GM21619 (cell line): ENCODE data around the gene NRXN3.

Source experiments
- ATAC-seq: cut with Tn5 transposase; IDR thresholded peaks from one replicate; pipeline ENCODE4 v1.9.1; 2021; ENCODE audit not compliant: unreplicated experiment

Gene NRXN3

DNA sequence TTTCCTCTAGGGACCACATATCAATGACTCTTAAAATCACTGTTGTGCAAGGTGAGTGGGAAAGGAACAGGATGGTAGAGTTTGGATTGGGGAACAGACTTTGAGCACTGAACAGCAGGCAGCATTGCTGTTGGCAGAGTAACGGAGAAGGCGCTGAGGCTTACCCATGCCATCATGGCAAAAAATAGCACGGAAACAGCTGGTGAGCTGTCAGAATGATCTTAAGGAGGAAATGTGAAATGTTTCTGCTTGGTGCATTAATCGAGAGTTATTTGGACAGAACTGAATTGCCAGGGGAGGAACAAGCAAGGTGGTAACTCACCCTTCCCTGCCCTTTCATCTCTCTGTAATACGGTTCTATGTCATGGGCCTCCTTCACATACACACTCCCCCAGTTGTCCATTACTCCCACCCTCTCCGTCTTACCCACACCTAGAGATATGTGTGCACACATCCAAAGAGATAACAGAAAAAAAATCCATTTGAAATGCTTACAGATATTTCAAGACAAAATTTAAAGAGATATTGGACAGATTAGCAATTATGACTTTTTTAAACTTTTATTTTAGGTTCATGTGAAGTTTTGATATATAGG lies 1468.6 kb downstream of the NRXN3 start:
- ATAC-seq: no peak

DNA sequence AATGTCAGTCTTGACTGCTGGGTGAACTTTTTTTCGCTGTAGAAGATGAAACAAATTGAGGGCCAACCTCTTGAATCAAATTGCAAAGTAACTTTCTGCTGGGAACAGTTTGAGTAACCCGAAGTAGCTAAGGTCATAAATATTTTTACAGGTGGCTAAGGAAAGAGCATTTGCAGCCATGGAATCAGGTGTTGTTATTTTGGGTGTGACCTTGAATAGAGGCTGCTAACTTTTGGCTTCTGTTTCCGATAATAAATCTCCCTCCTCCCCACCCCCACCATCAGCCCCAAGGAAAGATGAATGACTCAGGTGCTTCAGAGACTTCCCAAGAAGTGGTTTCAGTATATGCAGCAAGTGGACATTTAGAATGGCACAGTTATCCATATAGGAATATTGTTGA lies 1469.4 kb downstream of the NRXN3 start:
- no peak for ATAC-seq

DNA sequence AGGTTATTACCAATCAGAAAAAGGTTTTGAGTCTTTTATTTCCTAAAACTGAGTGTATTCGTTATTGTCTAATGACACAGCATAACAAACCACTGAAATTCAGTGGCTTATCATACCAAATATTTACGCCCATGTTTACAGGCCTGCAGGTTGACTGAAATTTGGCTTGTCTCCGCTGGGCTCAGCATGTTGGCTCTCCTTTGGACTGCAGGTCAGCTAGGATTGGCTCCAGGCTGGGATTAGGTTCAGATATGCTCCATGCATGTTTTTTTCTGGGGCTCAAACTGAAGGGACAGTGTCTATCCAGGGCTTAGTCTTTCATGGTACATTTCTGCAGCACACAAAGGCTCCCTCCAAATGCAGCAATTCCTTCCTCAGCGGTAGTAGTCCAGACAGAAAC lies 1471.2 kb downstream of the NRXN3 start:
- ATAC-seq: no peak

DNA sequence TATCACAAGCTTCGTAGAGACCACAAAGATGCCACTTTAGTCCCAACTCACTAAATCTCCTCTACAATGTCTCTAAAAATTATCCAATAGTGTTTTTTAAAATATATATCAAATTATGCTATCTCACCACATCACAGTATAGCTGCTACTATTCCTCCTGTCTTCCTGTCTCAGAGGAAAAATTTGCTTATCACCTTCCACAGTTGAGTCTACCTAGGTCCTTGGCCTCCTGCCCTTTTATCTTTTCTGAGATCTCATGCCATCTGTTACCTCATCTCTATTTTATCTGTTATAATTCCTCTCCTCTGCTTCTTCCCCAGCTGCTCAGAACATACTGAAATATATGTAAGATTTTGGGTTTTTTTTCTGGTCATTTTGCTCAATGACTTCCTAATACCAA lies 1473.0 kb downstream of the NRXN3 start:
- no peak for ATAC-seq

DNA sequence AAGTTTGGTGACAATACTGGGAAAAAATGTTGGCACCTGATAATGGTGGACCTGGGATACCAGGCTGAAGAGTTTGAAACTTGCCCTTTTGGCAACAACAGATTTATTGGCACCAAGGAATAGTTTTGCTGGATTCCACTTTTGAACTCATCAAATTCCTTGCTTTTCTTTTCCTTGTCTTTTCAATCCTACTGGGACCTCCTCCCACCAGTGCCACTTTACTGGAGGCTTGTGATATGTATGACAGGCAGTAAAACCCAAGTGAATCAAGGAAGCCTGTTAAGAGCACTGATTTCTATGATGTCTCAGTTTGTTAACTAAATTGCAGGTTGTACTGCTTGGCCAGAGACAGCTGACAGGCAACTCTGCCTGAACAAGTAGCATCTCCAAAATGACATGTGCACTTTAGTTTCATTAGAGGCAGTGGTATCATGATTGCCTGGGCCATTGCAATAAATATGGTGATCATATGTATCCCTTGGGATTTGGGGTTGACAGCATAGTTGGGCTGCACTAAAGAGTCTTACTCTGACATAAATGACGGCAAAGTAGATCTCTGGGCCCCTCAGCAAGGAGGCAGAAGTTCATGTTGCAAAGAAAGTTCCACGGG lies 1475.7 kb downstream of the NRXN3 start:
- no peak for ATAC-seq

DNA sequence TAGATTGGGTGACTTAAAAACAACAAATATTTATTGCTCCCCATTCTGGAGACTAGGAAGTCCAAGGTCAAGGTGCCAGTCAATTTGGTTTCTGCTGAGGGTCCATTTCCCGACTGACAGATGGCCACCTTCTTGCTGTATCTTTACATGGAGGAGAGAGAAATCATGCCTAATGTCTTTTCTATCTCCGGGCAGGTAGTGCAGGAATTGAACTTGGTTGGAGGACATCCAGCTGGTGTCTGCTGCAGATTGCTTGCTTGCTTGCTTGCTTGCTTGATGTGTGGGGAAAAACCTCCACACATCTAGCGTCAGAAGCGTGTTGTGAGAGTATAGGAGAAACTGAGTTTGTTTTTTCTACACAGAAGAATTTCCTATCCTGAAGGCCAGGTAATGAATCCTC lies 1479.7 kb downstream of the NRXN3 start:
- no peak for ATAC-seq

DNA sequence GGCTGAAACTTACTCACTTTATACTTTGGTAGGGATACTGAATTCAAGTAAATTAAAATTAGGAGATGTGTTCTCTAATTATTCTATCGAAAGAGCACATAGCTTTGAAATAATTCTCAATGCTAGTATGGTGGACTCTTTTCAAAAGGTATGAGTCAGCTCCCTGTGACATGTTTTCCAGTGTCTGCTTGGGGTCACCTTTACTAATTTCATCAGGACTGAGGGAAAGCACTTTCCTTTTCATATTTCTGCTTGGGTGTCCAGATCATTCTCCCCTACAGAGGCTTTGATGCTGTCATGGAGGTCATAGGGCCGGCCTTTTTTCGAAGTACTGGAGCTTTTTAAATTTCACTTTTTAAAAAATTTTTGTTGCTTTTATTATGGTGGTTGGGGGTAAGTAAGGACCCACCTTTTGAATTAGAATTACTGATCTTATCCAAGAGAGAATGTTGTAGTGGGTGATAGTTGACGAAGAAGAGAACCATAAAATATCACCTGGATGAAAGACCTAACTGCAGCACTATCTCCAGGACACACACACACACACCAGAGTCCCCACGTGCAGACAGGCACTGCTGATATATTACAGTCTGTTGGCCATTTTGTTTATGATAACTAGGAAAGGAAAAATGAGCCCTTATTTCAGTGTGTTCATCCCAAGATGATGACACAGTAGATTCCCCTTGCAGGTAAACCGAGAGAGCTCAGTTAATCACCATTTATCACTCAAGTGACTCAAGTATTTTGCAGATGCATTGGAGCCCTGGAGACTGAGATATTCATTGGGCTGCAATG lies 1482.5 kb downstream of the NRXN3 start:
- ATAC-seq: no peak

DNA sequence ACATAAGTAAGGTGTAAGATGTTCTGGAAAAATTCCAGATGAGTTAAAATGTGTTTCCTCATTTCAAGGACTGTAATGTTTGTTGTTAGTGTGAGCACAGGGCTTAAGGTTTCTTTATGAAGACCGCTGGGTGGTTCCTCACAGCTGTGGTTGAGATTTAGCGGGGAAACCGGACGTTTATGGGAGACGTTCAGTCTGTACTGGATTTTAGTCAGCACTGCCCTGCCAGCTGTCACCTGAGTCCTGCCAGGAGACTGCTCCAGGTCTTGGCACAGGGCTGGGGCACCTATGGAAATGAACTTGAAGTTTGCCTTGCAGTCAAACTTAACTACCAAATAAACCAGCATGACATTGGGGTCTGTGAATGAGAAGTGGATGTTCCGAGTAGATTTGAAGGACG lies 1485.9 kb downstream of the NRXN3 start:
- ATAC-seq: no peak

DNA sequence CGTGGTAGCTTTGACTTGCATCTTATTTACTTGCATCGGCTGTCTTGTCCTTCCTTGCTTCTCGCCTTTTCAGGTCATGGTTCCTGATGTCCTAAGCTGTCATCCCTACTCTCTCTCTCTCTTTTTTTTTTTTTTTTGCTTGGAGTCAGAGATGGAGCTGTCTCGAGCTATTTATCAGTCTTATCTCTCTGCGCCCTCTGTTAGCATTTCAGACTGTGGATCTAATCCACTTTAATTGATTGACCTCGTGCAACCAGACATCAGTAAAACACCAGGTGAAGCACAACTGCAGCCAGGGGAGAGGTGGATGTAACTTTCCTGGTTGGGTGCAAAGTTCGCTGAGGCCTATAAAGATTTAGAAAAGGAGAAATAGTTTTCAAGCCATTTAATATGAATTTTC lies 1486.3 kb downstream of the NRXN3 start:
- ATAC-seq: no peak

DNA sequence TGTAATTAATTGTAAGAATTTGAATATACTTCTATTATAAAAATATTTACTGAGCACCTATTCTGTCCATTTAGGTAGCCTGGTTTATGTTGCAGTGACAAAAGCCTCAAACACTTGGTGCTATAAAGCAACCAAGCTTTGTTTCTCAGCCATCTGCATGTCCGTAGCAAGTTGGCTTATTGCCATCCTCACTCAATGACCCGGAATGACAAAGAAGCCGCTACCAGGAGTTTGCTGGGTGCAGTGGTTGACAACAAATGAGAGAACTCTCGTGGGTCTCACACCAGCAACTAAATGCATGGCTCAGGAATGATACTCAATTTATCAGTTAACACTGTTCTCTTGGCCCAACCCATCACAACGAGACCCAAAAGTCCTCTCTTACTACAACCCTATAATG lies 1488.0 kb downstream of the NRXN3 start:
- ATAC-seq: no peak

DNA sequence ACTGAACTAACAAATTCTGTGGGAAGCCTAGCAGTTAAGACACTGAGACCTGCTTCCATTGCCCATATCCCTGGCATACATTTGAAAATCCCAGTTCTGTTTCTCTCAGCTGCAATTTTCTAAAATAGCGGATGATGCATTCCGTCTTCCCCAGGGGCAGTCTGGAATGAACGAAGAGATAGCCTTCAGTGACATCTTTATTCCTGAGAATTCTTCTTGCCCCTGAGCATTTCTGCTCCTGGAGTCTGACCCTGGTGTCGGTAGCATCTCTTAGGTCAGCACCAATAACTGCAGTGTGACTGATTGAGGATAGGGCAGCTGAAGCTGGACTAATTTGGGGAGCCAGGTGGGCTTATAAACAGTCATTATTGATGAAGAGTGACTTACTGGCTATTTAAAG lies 1488.6 kb downstream of the NRXN3 start:
- no peak for ATAC-seq

DNA sequence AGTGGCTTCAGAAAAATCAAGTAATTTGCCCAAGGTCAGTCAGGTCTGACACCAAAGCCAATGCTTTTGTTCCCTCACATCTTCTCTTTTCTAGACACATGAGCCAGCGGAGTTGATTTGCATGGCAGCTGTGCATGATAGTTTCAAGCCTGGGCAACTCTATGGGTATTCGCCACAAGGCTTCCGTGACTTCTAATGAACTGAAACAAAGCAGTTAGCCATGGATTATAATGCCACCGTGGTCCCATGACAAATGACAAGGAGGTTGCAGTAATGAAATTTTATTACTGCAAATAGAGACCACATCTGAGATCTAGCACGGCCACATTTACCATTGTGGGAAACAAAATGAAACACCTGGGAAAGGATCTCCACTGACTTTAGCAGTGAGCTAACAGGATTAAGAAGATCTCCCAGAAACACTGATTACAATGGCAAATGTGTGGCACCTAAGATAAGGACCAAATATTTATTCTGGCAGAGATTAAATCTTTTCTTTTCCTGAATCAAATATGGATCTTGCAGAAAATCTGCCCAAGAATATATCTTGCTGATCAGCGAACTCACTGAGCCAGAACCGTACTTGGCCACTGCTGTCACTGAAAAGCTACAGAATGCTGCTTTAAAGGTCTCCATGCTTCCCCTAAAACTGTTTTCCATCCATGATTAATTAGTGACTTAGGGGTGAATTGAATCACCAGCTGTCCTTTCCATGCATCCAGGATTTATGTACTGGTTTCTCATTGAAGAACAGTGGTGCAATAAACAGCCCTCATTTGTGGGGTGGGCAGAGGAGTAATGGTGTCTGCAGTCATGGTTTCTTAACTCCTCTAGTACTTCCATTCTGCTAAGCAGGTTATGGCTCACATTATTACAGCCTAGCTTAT lies 1490.1 kb downstream of the NRXN3 start:
- ATAC-seq: no peak

DNA sequence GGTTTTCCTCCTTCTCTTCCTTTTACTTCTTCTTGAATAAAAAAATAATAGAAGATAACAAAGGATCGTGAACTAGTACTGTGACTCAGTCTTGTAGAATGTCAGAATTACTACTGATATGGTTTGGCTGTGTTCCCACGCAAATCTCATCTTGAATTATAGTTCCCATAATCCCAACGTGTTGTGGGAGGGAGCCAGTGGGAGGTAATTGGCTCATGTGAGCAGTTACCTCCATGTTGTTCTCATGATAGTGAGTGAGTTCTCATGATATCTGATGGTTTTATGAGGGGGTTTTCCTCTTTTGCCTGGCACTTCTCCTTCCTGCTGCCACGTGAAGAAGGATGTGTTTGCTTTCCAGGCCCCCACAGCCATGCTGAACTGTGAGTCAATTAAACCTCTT lies 1491.6 kb downstream of the NRXN3 start:
- no peak for ATAC-seq

DNA sequence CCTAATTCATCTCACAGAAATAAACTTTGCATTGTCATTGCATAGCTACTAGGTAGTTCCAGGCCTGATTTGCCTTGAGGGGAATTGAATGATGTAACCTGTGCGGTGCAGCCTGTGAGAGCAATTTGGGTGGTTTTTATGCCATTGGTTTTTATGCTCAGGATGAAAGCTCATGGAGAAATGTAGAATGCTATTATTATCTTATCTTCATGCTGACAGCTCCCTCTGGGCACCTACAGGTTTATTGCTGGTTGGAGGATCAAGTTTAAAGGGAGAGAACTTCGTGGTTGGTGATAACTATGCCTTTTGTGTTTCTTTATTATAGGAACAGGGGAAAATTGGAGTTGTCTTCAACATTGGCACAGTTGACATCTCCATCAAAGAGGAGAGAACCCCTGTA lies 1493.3 kb downstream of the NRXN3 start:
- no peak for ATAC-seq

DNA sequence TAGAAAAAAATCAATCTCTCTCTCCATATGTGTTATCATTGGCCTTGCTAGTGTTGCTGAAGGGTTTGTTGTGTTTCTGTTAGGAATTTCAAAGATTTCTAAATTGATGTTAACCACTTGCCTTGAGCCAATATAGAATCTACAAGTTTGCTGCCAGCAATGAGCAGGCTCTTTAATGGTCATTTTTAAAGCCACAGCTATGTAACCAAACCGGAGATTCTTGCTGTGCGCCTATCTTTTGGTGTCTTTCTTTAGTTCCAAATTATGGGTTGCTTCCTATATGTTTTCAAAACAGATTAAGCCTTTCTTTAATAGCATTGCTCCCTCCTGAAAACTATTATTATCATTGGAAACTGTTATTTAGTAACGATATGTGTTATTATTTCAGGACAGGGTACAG lies 1495.4 kb downstream of the NRXN3 start:
- no peak for ATAC-seq

DNA sequence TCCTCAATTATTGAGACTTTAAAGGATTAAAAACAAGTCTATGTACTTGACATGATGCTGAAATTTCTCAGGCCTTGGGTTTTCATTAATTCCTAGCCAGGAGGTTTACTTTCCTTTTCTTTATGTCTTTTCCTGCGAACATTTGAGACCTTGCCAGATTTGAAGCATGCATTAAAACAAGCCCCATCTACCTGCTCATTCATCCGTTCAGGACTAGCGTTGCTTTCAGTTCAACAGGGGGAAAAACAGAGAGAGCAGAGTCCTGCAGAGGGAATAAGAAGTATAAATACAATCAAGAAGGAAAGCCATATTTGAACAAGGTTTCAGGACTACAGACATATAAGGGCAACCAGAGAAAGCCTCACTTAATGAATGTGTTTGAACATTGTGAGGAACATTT lies 1498.8 kb downstream of the NRXN3 start:
- ATAC-seq: no peak

DNA sequence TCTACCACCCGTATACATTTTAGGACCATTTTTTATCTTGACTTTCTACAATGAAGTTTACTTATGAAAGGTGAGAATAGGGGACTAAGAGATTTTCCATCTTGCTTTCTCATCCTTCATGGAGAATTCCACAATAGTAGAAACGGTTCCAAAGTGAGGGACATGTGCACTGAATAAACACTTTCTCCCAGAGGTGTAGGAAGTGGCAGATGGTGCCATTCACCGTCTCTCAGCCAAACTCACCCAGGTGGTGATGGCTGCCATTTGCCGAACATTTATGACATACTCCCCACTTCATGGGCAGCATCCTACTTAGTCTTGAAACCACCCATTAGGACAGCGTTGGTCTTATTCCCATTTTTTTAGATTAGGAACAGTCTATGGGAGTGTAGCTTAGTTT lies 1500.6 kb downstream of the NRXN3 start:
- no peak for ATAC-seq

DNA sequence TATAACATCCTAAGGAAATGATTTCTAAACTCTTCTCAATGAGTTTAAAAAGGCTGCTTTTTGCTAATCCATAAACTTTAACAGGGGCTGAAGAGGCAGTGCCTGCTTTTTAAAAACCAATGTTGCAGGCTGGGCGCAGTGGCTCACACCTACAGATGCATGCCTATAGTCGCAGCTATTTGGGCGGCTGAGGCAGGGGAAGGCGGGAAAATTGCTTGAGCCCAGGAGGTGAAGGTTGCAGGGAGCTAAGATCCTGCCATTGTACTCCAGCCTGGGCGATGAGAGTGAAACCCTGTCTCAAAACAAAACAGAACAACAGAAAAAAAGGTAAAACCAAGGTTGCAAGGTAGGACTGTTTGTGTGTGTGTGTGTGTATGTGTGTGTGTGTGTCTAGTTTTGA lies 1509.9 kb downstream of the NRXN3 start:
- ATAC-seq: no peak

DNA sequence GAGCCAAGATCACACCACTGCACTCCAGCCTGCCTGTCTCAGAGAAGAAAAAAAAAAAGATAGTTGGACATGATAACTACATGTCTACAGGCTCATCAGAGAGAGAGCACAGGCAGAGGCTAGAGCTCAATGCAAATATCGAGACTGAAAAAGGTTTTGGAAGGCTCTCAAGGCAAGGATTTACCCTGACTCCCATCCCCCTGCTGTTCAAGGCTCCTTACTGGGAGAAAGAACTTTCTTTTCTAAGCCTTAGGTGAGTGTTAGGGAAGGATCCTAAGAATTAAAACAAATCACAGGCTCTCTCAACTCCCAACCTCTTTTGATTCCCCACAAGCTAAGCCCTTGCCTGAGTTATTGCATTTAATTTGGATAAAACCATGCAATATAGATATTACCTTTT lies 1516.0 kb downstream of the NRXN3 start:
- no peak for ATAC-seq

DNA sequence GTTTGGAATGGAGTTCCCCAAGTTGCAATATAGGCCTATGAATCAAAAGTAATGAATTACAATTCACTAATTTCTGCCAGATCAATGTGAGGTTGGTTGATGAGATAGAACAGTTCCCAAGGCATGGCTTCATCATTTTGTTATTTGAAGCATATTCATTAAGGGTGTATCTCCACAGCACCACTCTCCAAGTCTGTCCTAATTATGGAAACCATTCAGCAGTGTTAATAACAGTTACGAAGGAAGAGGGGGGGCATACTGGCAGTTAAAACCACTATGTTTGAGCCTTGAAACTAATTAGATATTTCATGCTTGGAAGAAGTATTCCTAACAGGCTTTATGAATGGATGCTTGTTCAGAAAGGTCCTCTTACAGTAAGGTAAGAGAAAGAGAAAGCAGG lies 1520.8 kb downstream of the NRXN3 start:
- ATAC-seq: no peak

DNA sequence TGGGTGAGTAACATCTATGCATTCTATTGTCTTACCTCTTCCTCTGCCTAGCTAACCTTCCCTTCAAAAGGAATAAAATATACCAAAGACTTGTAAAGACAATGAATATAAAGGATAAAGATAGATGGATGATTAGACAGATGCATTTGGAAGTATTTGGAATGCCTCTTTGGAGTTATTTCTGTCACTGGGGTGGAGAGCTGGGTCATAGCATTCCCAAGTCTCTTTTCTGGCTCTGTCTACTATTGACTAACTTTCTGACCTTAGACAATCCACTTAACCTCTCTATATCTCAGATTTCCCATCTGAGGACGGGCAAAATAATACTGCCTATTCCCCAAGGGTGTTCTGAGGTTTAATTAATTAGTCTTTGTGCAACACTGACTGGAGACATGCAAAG lies 1523.8 kb downstream of the NRXN3 start:
- no peak for ATAC-seq

DNA sequence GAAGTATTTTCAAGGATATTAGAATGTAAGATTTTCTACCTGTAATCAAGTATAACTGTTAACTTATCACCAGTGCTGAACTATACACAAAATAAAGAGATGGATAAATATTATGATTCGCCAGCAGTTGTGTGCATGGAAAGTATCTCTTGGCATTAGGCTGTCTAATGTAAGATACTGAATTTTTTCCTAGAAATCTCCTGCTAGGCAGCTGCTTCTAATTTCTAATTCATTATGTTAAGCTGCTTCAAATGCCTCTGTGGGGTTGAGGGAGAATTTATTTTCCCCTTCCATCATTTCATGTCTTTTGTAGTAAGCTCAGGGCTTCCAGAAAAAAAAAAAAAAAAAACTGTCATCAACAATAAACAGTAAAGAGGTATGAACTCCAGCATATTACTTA lies 1525.1 kb downstream of the NRXN3 start:
- ATAC-seq: no peak
